H1 (cell line): ENCODE data around the gene STRIP2. TPM values are rescaled to one million over a fixed set of nuclear protein-coding genes. Genes with fewer than 3 reads are reported as not detected.

Source experiments
- E2F6 ChIP-seq: IDR thresholded peaks from 2 replicates; pipeline ENCODE4 v1.6.1; 2012; ENCODE audit warnings: inconsistent platforms
- HDAC2 ChIP-seq, 2 experiments: fragments of 300-600 bp in 1 of 2; sonication (generic) in 1 of 2; IDR thresholded peaks; 2 replicates each; pipeline ENCODE4 v1.6.1; 2011 to 2012; ENCODE audit warnings: low read depth in 2 of 2, low read length in 2 of 2, mild to moderate bottlenecking in 2 of 2, moderate library complexity in 2 of 2, borderline replicate concordance in 1 of 2, inconsistent platforms in 1 of 2
- HDAC6 ChIP-seq: IDR thresholded peaks from one replicate; pipeline ENCODE4 v1.7.1; 2012; ENCODE audit warnings: low read depth, mild to moderate bottlenecking, inconsistent platforms, low read length, moderate library complexity
- RXRA ChIP-seq: IDR thresholded peaks from 2 replicates; pipeline ENCODE4 v1.6.1; 2011; ENCODE audit warnings: low read depth, mild to moderate bottlenecking, low read length, moderate library complexity; ENCODE audit not compliant: insufficient read depth
- SIX5 ChIP-seq: IDR thresholded peaks from 2 replicates; pipeline ENCODE4 v1.6.1; 2011; ENCODE audit warnings: mild to moderate bottlenecking, low read depth, low read length
- SRF ChIP-seq: IDR thresholded peaks from 2 replicates; pipeline ENCODE4 v1.6.1; 2011; ENCODE audit warnings: mild to moderate bottlenecking, low read depth, low read length, moderate library complexity
- polyA plus RNA-seq, 7 experiments: library from polyadenylated mRNA; depleted of rRNA in 3 of 7; stranded (reverse) in 5 of 7; unstranded in 2 of 7; fragments of >200 nt in 5 of 7; fragments of 200-250 nt in 2 of 7; gene quantifications; 1 replicate in 5 of 7; 2 replicates in 1 of 7; 4 replicates in 1 of 7; pipeline versions ENCODE4 v1.2.1 to v1.2.3, GENCODE V29; 2011 to 2013; ENCODE audit warnings: missing spikeins in 2 of 7, mixed read lengths in 2 of 7
- total RNA-seq: library from RNA; stranded (reverse); fragmentation: NEBNext Ultra II Directional; extraction: Animal tissue kit (Norgen Biotek cat#: 25700); gene quantifications from 2 replicates; pipeline ENCODE4 v1.2.1, GENCODE V29; 2021

STRIP2 gene
- total and polyA plus RNA-seq, 2 of the 8 experiments (the other 6 are each of a cell fraction or from before 2014, with no cell fraction given), result 5.3 to 8.2 TPM

GRCh38 chr7:129523924-129524323, 89.7 kb downstream of the STRIP2 start (continued):
- no peak for TF ChIP-seq SRF
- TF ChIP-seq RXRA, result no peak
- TF ChIP-seq HDAC6, result no peak
- no peak for TF ChIP-seq HDAC2 (IDR thresholded peaks at IDR 0.05; ENCODE audit: borderline replicate concordance in 1 of 2, low read depth in 2 of 2, low read length in 2 of 2)
- no peak for TF ChIP-seq SIX5
- no peak for TF ChIP-seq E2F6
